OCI-LY3 (cell line): ENCODE measurements around the gene JMJD7.

Experiments used
- H2AFZ ChIP-seq: fragments of 200-600, 300-600 bp; shearing (Covaris generic); 2 replicates; pipeline ENCODE4 v1.6.0; 2014; ENCODE audit warnings: antibody characterized with exemption, low read depth, low read length
- H3K27ac ChIP-seq: fragments of 200-600, 300-600 bp; sonication (generic); 2 replicates; pipeline ENCODE4 v1.5.1; 2014; ENCODE audit warnings: mild to moderate bottlenecking, low read length, moderate library complexity, mixed read lengths
- H3K27me3 ChIP-seq: fragments of 200-600, 300-600 bp; sonication (generic); 2 replicates; pipeline ENCODE4 v1.6.1; 2014; ENCODE audit warnings: low read depth, low read length, mixed read lengths
- H3K36me3 ChIP-seq: fragments of 200-600, 300-600 bp; sonication (generic); replicated peaks from 2 replicates; pipeline ENCODE3; 2014; ENCODE audit warnings: low read depth, low read length, mixed read lengths
- H3K4me1 ChIP-seq: fragments of 300-600, 200-600 bp; sonication (generic); 2 replicates; pipeline ENCODE4 v1.6.1; 2014; ENCODE audit warnings: low read length, mixed read lengths
- H3K4me2 ChIP-seq: fragments of 200-600, 300-600 bp; sonication (generic); 2 replicates; pipeline ENCODE4 v1.6.1; 2014; ENCODE audit warnings: low read length, mixed read lengths
- H3K4me3 ChIP-seq: fragments of 300-600, 200-600 bp; sonication (generic); 2 replicates; pipeline ENCODE4 v1.5.1; 2014; ENCODE audit warnings: antibody characterized with exemption, mild to moderate bottlenecking, low read length, moderate library complexity
- H3K79me2 ChIP-seq: fragments of 300-600, 200-600 bp; shearing (Covaris generic); 2 replicates; pipeline ENCODE4 v1.6.1; 2014; ENCODE audit warnings: mild to moderate bottlenecking, low read length, mixed read lengths
- H3K9ac ChIP-seq: fragments of 300-600, 200-600 bp; shearing (Covaris generic); 2 replicates; pipeline ENCODE4 v1.6.0; 2014; ENCODE audit warnings: mild to moderate bottlenecking, low read length, moderate library complexity
- H3K9me3 ChIP-seq: fragments of 200-600, 300-600 bp; shearing (Covaris generic); 2 replicates; pipeline ENCODE4 v1.6.1; 2014; ENCODE audit warnings: low read length, mixed read lengths; ENCODE audit not compliant: insufficient read depth
- H4K20me1 ChIP-seq: fragments of 200-600, 300-600 bp; sonication (generic); 2 replicates; pipeline ENCODE4 v1.6.1; 2016; ENCODE audit warnings: low read length, mixed read lengths; ENCODE audit not compliant: insufficient read depth
- CTCF ChIP-seq: fragments of 200-600, 300-600 bp; sonication (generic); IDR thresholded peaks from 2 replicates; pipeline ENCODE4 v1.5.1; 2014; ENCODE audit warnings: antibody characterized with exemption, low read length, low read depth
- EZH2phosphoT487 ChIP-seq: fragments of 200-600 bp; shearing (Covaris generic); IDR thresholded peaks from 2 replicates; pipeline ENCODE4 v1.6.1; 2018; ENCODE audit warnings: antibody characterized with exemption, mixed run types, low read depth

The JMJD7 gene

GRCh38 chr15:41860049-41860828, 32.3 kb downstream of the JMJD7 start:
- Histone ChIP-seq H3K27me3 (no peaks in the 10 kb centered on the region), H4K20me1 (no peaks in the 10 kb centered on the region), H3K4me2 (no peak overlapping the region), H2AFZ (peak overlapping the region; percentile 5; the same call in 1 of the 2 replicates), H3K79me2 (no peaks in the 10 kb centered on the region), H3K4me1 (no peaks in the 10 kb centered on the region), H3K27ac (no peak overlapping the region), H3K36me3 (no peaks in the 10 kb centered on the region), H3K9ac (no peak overlapping the region), H3K4me3 (no peak overlapping the region), H3K9me3 (no peaks in the 10 kb centered on the region)
- no peak for TF ChIP-seq EZH2phosphoT487
- TF ChIP-seq CTCF = no peak

GRCh38 chr15:41861736-41862356, 34.0 kb downstream of the JMJD7 start:
- Histone ChIP-seq H3K79me2 (no peaks in the 10 kb centered on the region), H3K4me2 (no peak overlapping the region), H3K9me3 (no peaks in the 10 kb centered on the region), H3K9ac (no peak overlapping the region), H3K27me3 (no peaks in the 10 kb centered on the region), H3K27ac (no peak overlapping the region), H4K20me1 (no peaks in the 10 kb centered on the region), H3K36me3 (no peaks in the 10 kb centered on the region), H2AFZ (no peak overlapping the region), H3K4me1 (no peaks in the 10 kb centered on the region), H3K4me3 (no peak overlapping the region)
- TF ChIP-seq CTCF = no peak
- TF ChIP-seq EZH2phosphoT487 = no peak

DNA sequence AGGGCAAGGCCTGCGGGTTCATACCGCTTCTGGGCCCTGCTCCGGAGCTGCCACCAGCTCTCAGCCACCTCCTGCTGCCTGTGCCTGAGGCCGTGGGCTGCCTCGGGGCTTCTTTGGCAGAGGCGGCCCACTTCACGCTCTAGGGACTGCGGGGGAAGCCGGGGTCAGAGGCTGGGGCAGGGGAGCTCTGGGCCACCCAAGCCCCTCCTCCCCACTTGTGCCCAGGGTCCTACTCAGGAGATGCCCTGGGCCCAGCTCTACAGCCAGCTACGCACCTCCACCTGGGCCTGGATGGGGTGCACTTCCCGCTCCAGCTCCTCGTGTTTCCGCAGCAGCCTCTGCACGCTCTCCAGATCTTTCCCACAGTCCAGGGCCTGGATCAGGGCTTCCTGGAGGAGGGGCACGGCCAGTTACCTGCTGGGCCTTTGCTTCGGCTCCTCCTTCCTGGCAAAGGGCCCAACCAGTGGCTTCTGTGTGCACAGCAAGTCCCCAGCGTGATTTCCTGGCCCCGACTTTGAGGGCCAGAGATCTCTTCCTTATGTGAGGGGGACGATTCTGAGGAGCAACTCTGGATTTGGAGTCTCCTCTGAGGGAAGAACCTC, 34.7 kb downstream of the JMJD7 start:
- H3K27ac ChIP-seq = no peak overlapping the region
- no peak overlapping the region for H3K4me3 ChIP-seq
- H3K36me3 ChIP-seq = no peaks in the 10 kb centered on the region
- no peaks in the 10 kb centered on the region for H3K4me1 ChIP-seq
- no peak overlapping the region for H3K9ac ChIP-seq
- H3K4me2 ChIP-seq = no peak overlapping the region
- no peaks in the 10 kb centered on the region for H3K79me2 ChIP-seq
- no peaks in the 10 kb centered on the region for H3K9me3 ChIP-seq
- TF ChIP-seq CTCF (no peak), EZH2phosphoT487 (no peak)
- H4K20me1 ChIP-seq = no peaks in the 10 kb centered on the region
- no peaks in the 10 kb centered on the region for H3K27me3 ChIP-seq
- no peak overlapping the region for H2AFZ ChIP-seq

GRCh38 chr15:41865490-41866055, 37.7 kb downstream of the JMJD7 start:
- H3K4me1 ChIP-seq = no peaks in the 10 kb centered on the region
- no peak overlapping the region for H3K4me3 ChIP-seq
- no peaks in the 10 kb centered on the region for H3K27me3 ChIP-seq
- no peak for TF ChIP-seq EZH2phosphoT487
- TF ChIP-seq CTCF = no peak
- no peaks in the 10 kb centered on the region for H3K9me3 ChIP-seq
- no peaks in the 10 kb centered on the region for H3K36me3 ChIP-seq
- H4K20me1 ChIP-seq = no peaks in the 10 kb centered on the region
- H3K27ac ChIP-seq = no peak overlapping the region
- H3K9ac ChIP-seq = no peak overlapping the region
- H2AFZ ChIP-seq = no peak overlapping the region
- no peak overlapping the region for H3K4me2 ChIP-seq
- no peaks in the 10 kb centered on the region for H3K79me2 ChIP-seq
